ENCODE results near the gene OSBPL8.
"Not testable (repeated sequence)": the region's sequence is repeated elsewhere in the genome, so short reads cannot be mapped to it uniquely, and the experiment has no call there.

Gene OSBPL8

GRCh38 chr12:76398106-76398505, 161.5 kb downstream of the OSBPL8 start:
- Histone ChIP-seq H3K4me1 (ENCODE audit: insufficient read depth, low read length) (no peaks in the 10 kb centered on the region), H3K9me3 (ENCODE audit: insufficient read depth, low read depth, low read length) (no peaks in the 10 kb centered on the region), H3K27ac (ENCODE audit: low read depth, low read length) (no peak overlapping the region), H3K36me3 (ENCODE audit: insufficient read depth, low read length) (peaks cover 45% of the 10 kb centered on the region), H3K27me3 (ENCODE audit: insufficient read depth, low read length) (no peaks in the 10 kb centered on the region), H3K4me3 (ENCODE audit: low read length) (no peak overlapping the region), H3K9ac (ENCODE audit: low read depth, low read length) (no peak overlapping the region)

- Histone ChIP-seq H3K27me3 (ENCODE audit: insufficient read depth, low read length) (no peaks in the 10 kb centered on the region), H3K4me3 (ENCODE audit: low read length) (no peak overlapping the region), H3K4me1 (ENCODE audit: insufficient read depth, low read length) (no peaks in the 10 kb centered on the region), H3K9ac (ENCODE audit: low read depth, low read length) (no peak overlapping the region), H3K36me3 (ENCODE audit: insufficient read depth, low read length) (peaks cover 56% of the 10 kb centered on the region), H3K9me3 (ENCODE audit: insufficient read depth, low read depth, low read length) (no peaks in the 10 kb centered on the region), H3K27ac (ENCODE audit: low read depth, low read length) (no peak overlapping the region)
- 88% methylated on average over 1 of the region's 1 CpG for WGBS
Measured at GRCh38 chr12:76391461-76391860, 168.1 kb downstream of the OSBPL8 start.

GRCh38 chr12:76387614-76388013, 172.0 kb downstream of the OSBPL8 start:
- H3K4me1 ChIP-seq (ENCODE audit: insufficient read depth, low read length), result no peaks in the 10 kb centered on the region
- peaks cover 63% of the 10 kb centered on the region for H3K36me3 ChIP-seq (ENCODE audit: insufficient read depth, low read length)
- WGBS, result 98% methylated on average over 2 of the region's 2 CpGs
- no peaks in the 10 kb centered on the region for H3K9me3 ChIP-seq (ENCODE audit: insufficient read depth, low read depth, low read length)
- no peak overlapping the region for H3K9ac ChIP-seq (ENCODE audit: low read depth, low read length)
- no peak overlapping the region for H3K4me3 ChIP-seq (ENCODE audit: low read length)
- no peak overlapping the region for H3K27ac ChIP-seq (ENCODE audit: low read depth, low read length)
- H3K27me3 ChIP-seq (ENCODE audit: insufficient read depth, low read length), result no peaks in the 10 kb centered on the region

GRCh38 chr12:76384560-76384959, 175.0 kb downstream of the OSBPL8 start:
- 86% methylated on average over 2 of the region's 2 CpGs for WGBS
- Histone ChIP-seq H3K27me3 (ENCODE audit: insufficient read depth, low read length) (no peaks in the 10 kb centered on the region), H3K4me3 (ENCODE audit: low read length) (no peak overlapping the region), H3K4me1 (ENCODE audit: insufficient read depth, low read length) (no peaks in the 10 kb centered on the region), H3K27ac (ENCODE audit: low read depth, low read length) (no peak overlapping the region), H3K9ac (ENCODE audit: low read depth, low read length) (no peak overlapping the region), H3K9me3 (ENCODE audit: insufficient read depth, low read depth, low read length) (no peaks in the 10 kb centered on the region), H3K36me3 (ENCODE audit: insufficient read depth, low read length) (peaks cover 41% of the 10 kb centered on the region)

- no peak overlapping the region for H3K4me3 ChIP-seq (ENCODE audit: low read length)
- H3K4me1 ChIP-seq (ENCODE audit: insufficient read depth, low read length), result no peaks in the 10 kb centered on the region
- H3K36me3 ChIP-seq (ENCODE audit: insufficient read depth, low read length), result peaks cover 35% of the 10 kb centered on the region
- H3K27ac ChIP-seq (ENCODE audit: low read depth, low read length), result no peak overlapping the region
- no peaks in the 10 kb centered on the region for H3K27me3 ChIP-seq (ENCODE audit: insufficient read depth, low read length)
- H3K9me3 ChIP-seq (ENCODE audit: insufficient read depth, low read depth, low read length), result no peaks in the 10 kb centered on the region
- 93% methylated on average over 2 of the region's 3 CpGs for WGBS
- H3K9ac ChIP-seq (ENCODE audit: low read depth, low read length), result no peak overlapping the region
Measured at GRCh38 chr12:76383988-76384387, 175.6 kb downstream of the OSBPL8 start.

- Histone ChIP-seq H3K27me3 (ENCODE audit: insufficient read depth, low read length) (no peaks in the 10 kb centered on the region), H3K4me3 (ENCODE audit: low read length) (no peak overlapping the region)
- WGBS, result 83% methylated on average over 1 of the region's 1 CpG
Measured at GRCh38 chr12:76379261-76379660, 180.3 kb downstream of the OSBPL8 start.

GRCh38 chr12:76376876-76377275, 182.7 kb downstream of the OSBPL8 start:
- not testable (repeated sequence) for H3K27me3 ChIP-seq (ENCODE audit: insufficient read depth, low read length)

More at GRCh38 chr12:76379261-76379660, 180.3 kb downstream of the OSBPL8 start:
- Histone ChIP-seq H3K36me3 (ENCODE audit: insufficient read depth, low read length) (peaks cover 46% of the 10 kb centered on the region), H3K9ac (ENCODE audit: low read depth, low read length) (no peak overlapping the region), H3K9me3 (ENCODE audit: insufficient read depth, low read depth, low read length) (no peaks in the 10 kb centered on the region), H3K4me1 (ENCODE audit: insufficient read depth, low read length) (no peaks in the 10 kb centered on the region), H3K27ac (ENCODE audit: low read depth, low read length) (no peak overlapping the region)

GRCh38 chr12:76375939-76376338, 183.6 kb downstream of the OSBPL8 start:
- Histone ChIP-seq H3K27me3 (ENCODE audit: insufficient read depth, low read length) (no peaks in the 10 kb centered on the region), H3K4me3 (ENCODE audit: low read length) (no peak overlapping the region), H3K36me3 (ENCODE audit: insufficient read depth, low read length) (peaks cover 60% of the 10 kb centered on the region), H3K9me3 (ENCODE audit: insufficient read depth, low read depth, low read length) (no peaks in the 10 kb centered on the region), H3K4me1 (ENCODE audit: insufficient read depth, low read length) (no peaks in the 10 kb centered on the region), H3K9ac (ENCODE audit: low read depth, low read length) (no peak overlapping the region), H3K27ac (ENCODE audit: low read depth, low read length) (no peak overlapping the region)

More at GRCh38 chr12:76376876-76377275, 182.7 kb downstream of the OSBPL8 start:
- H3K4me1 ChIP-seq (ENCODE audit: insufficient read depth, low read length); H3K9me3 ChIP-seq (ENCODE audit: insufficient read depth, low read depth, low read length); H3K4me3 ChIP-seq (ENCODE audit: low read length); H3K9ac ChIP-seq (ENCODE audit: low read depth, low read length); H3K27ac ChIP-seq (ENCODE audit: low read depth, low read length): not testable (repeated sequence)
- 100% methylated on average over 1 of the region's 1 CpG for WGBS
- peaks cover 56% of the 10 kb centered on the region for H3K36me3 ChIP-seq (ENCODE audit: insufficient read depth, low read length)

- peaks cover 64% of the 10 kb centered on the region for H3K36me3 ChIP-seq (ENCODE audit: insufficient read depth, low read length)
- H3K27ac ChIP-seq (ENCODE audit: low read depth, low read length), result no peak overlapping the region
Measured at GRCh38 chr12:76375470-76375869, 184.1 kb downstream of the OSBPL8 start.

GRCh38 chr12:76374386-76375020, 185.1 kb downstream of the OSBPL8 start:
- Histone ChIP-seq H3K27ac (ENCODE audit: low read depth, low read length) (no peak overlapping the region), H3K4me3 (ENCODE audit: low read length) (no peak overlapping the region)
- WGBS, result 85% methylated on average over 1 of the region's 1 CpG

More at GRCh38 chr12:76375470-76375869, 184.1 kb downstream of the OSBPL8 start:
- Histone ChIP-seq H3K4me1 (ENCODE audit: insufficient read depth, low read length) (no peaks in the 10 kb centered on the region), H3K9me3 (ENCODE audit: insufficient read depth, low read depth, low read length) (no peaks in the 10 kb centered on the region), H3K9ac (ENCODE audit: low read depth, low read length) (no peak overlapping the region), H3K27me3 (ENCODE audit: insufficient read depth, low read length) (no peaks in the 10 kb centered on the region), H3K4me3 (ENCODE audit: low read length) (no peak overlapping the region)
- WGBS, result 94% methylated on average over 1 of the region's 1 CpG

GRCh38 chr12:76368230-76368629, 191.3 kb downstream of the OSBPL8 start:
- H3K9ac ChIP-seq (ENCODE audit: low read depth, low read length), result no peak overlapping the region
- H3K27me3 ChIP-seq (ENCODE audit: insufficient read depth, low read length), result no peaks in the 10 kb centered on the region
- H3K4me1 ChIP-seq (ENCODE audit: insufficient read depth, low read length), result no peaks in the 10 kb centered on the region
- no peak overlapping the region for H3K27ac ChIP-seq (ENCODE audit: low read depth, low read length)
- WGBS, result 95% methylated on average over 1 of the region's 1 CpG
- H3K36me3 ChIP-seq (ENCODE audit: insufficient read depth, low read length), result peaks cover 72% of the 10 kb centered on the region
- no peak overlapping the region for H3K4me3 ChIP-seq (ENCODE audit: low read length)
- no peaks in the 10 kb centered on the region for H3K9me3 ChIP-seq (ENCODE audit: insufficient read depth, low read depth, low read length)

More at GRCh38 chr12:76374386-76375020, 185.1 kb downstream of the OSBPL8 start:
- Histone ChIP-seq H3K27me3 (ENCODE audit: insufficient read depth, low read length) (no peaks in the 10 kb centered on the region), H3K9me3 (ENCODE audit: insufficient read depth, low read depth, low read length) (no peaks in the 10 kb centered on the region), H3K9ac (ENCODE audit: low read depth, low read length) (no peak overlapping the region), H3K36me3 (ENCODE audit: insufficient read depth, low read length) (peaks cover 71% of the 10 kb centered on the region), H3K4me1 (ENCODE audit: insufficient read depth, low read length) (no peaks in the 10 kb centered on the region)

GRCh38 chr12:76366163-76366562, 193.4 kb downstream of the OSBPL8 start:
- Histone ChIP-seq H3K27me3 (ENCODE audit: insufficient read depth, low read length) (no peaks in the 10 kb centered on the region), H3K36me3 (ENCODE audit: insufficient read depth, low read length) (peaks cover 63% of the 10 kb centered on the region)
- WGBS, result no CpG with 5 or more reads among the region's 1 CpG

More at GRCh38 chr12:76366163-76366562, 193.4 kb downstream of the OSBPL8 start:
- Histone ChIP-seq H3K9me3 (ENCODE audit: insufficient read depth, low read depth, low read length) (no peaks in the 10 kb centered on the region), H3K9ac (ENCODE audit: low read depth, low read length) (no peak overlapping the region), H3K4me1 (ENCODE audit: insufficient read depth, low read length) (no peaks in the 10 kb centered on the region), H3K4me3 (ENCODE audit: low read length) (no peak overlapping the region), H3K27ac (ENCODE audit: low read depth, low read length) (no peak overlapping the region)
